ENCODE measurements around the gene ATP6V0A1. TPM values are rescaled to one million over a fixed set of nuclear protein-coding genes. Genes with fewer than 3 reads are reported as not detected.
"Not testable (repeated sequence)": the region's sequence is repeated elsewhere in the genome, so short reads cannot be mapped to it uniquely, and the experiment has no call there.

The ATP6V0A1 gene
- total and polyA plus RNA-seq, 7 experiments from 2014 or later, result 10.7 to 74.8 (median 17.4) TPM

DNA sequence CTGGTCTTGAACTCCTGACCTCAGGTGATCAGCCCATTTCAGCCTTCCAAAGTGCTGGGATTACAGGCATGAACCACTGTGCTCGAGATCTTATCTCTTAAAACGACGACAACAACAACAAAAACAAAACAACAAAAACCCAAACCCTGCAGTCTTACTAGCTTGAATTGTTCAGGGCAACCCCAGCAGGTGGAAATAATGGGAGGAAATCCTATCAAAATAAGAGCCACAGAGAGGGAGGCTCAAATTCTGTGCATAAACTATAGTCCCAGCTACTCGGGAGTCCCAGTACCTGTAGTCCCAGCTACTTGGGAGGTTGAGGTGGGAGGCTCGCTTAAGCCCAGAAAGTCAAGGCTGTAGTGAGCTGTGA, 16.5 kb upstream of the ATP6V0A1 start:
- Histone ChIP-seq H3K27ac (ENCODE audit: low read depth, low read length) (no peak overlapping the region), H3K4me1 (ENCODE audit: control insufficient read depth in 2 of 2, insufficient read depth in 2 of 2, low read length in 2 of 2) (peaks cover 0 to 8% of the 10 kb centered on the region in 2 donors), H3K36me3 (ENCODE audit: control insufficient read depth in 2 of 3, insufficient read depth in 3 of 3, low read length in 3 of 3) (no peaks in the 10 kb centered on the region), H3K9me3 (ENCODE audit: control insufficient read depth in 2 of 3, low read length in 3 of 3) (no peaks in the 10 kb centered on the region), H3K4me3 (ENCODE audit: low read length) (no peak overlapping the region), H3K27me3 (ENCODE audit: control insufficient read depth in 2 of 2, insufficient read depth in 2 of 2, low read length in 2 of 2) (peaks cover 0 to 3% of the 10 kb centered on the region in 2 donors)
- intact Hi-C loops (cut with micrococcal nuclease), result loop anchor here in 1 of 2 donors (1.0 kb wide), 1 partner anchor 46 kb away; no protein-coding TSS in a partner anchor
- Mint-ChIP-seq H3K27me3 (peaks cover 0 to 23% (median 0%) of the 10 kb centered on the region in 5 donors), H3K27ac (no peak overlapping the region), H3K9me3 (no peaks in the 10 kb centered on the region), H3K36me3 (no peaks in the 10 kb centered on the region), H3K4me1 (peaks cover 8 to 17% (median 14%) of the 10 kb centered on the region in 7 donors), H3K4me3 (peak overlapping the region in 2 of 10 donors; percentile 11 to 19)
- no peak for ATAC-seq
- ChIA-PET CTCF (interaction anchor here (0.7 to 1.4 kb wide), 5 partner anchors 33 to 1759 kb away, joined by 3 to 4 read pairs (median 3); no protein-coding TSS in a partner anchor), POLR2A (interaction anchor here (1.0 kb wide), 1 partner anchor 9 kb away, joined by 3 read pairs; no protein-coding TSS in a partner anchor)
- DNase-seq, result no peak

DNA sequence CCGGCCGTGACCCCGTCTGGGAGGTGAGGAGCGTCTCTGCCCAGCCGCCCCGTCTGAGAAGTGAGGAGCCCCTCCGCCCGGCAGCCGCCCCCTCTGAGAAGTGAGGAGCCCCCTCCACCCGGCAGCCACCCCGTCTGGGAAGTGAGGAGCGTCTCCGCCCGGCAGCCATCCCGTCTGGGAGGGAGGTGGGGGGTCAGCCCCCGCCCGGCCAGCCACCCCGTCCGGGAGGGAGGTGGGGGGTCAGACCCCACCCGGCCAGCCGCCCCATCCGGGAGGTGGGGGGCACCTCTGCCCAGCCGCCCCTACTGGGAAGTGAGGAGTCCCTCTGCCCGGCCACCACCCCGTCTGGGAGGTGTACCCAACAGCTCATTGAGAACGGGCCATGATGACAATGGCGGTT, 9.5 kb upstream of the ATP6V0A1 start:
- H3K27ac Mint-ChIP-seq; H3K27ac ChIP-seq (ENCODE audit: low read depth, low read length); POLR2A ChIA-PET; H3K27me3 ChIP-seq (ENCODE audit: control insufficient read depth in 2 of 2, insufficient read depth in 2 of 2, low read length in 2 of 2); H3K4me1 ChIP-seq (ENCODE audit: control insufficient read depth in 2 of 2, insufficient read depth in 2 of 2, low read length in 2 of 2); H3K36me3 ChIP-seq (ENCODE audit: control insufficient read depth in 2 of 3, insufficient read depth in 3 of 3, low read length in 3 of 3); CTCF ChIA-PET; ATAC-seq; H3K9me3 ChIP-seq (ENCODE audit: control insufficient read depth in 2 of 3, low read length in 3 of 3); H3K4me3 Mint-ChIP-seq; H3K36me3 Mint-ChIP-seq; DNase-seq; intact Hi-C loops (cut with micrococcal nuclease); H3K4me3 ChIP-seq (ENCODE audit: low read length); H3K9me3 Mint-ChIP-seq: not testable (repeated sequence)
- H3K27me3 Mint-ChIP-seq, result peaks cover 0 to 24% (median 0%) of the 10 kb centered on the region in 5 donors
- H3K4me1 Mint-ChIP-seq, result peaks cover 0 to 10% (median 0%) of the 10 kb centered on the region in 7 donors

DNA sequence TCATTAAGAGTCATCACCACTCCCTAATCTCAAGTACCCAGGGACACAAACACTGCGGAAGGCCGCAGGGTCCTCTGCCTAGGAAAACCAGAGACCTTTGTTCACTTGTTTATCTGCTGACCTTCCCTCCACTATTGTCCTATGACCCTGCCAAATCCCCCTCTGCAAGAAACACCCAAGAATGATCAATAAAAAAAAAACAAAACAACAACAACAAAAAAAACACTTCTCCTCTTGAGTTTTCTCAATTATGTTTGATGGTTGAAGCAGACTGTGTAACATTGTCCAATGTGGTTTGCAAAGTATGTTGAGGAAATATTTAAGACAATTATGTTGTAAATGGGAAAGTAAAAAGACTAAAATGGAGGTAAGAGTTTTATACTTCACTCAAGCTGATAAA, 8.8 kb upstream of the ATP6V0A1 start:
- H3K27ac ChIP-seq (ENCODE audit: low read depth, low read length); POLR2A ChIA-PET; H3K4me3 ChIP-seq (ENCODE audit: low read length); H3K9me3 Mint-ChIP-seq; DNase-seq; H3K36me3 ChIP-seq (ENCODE audit: control insufficient read depth in 2 of 3, insufficient read depth in 3 of 3, low read length in 3 of 3); H3K4me1 Mint-ChIP-seq; H3K27ac Mint-ChIP-seq; H3K4me1 ChIP-seq (ENCODE audit: control insufficient read depth in 2 of 2, insufficient read depth in 2 of 2, low read length in 2 of 2); H3K4me3 Mint-ChIP-seq; H3K9me3 ChIP-seq (ENCODE audit: control insufficient read depth in 2 of 3, low read length in 3 of 3); intact Hi-C loops (cut with micrococcal nuclease); CTCF ChIA-PET; ATAC-seq; H3K27me3 ChIP-seq (ENCODE audit: control insufficient read depth in 2 of 2, insufficient read depth in 2 of 2, low read length in 2 of 2); H3K36me3 Mint-ChIP-seq: not testable (repeated sequence)
- H3K27me3 Mint-ChIP-seq, result peaks cover 0 to 29% (median 0%) of the 10 kb centered on the region in 5 donors

DNA sequence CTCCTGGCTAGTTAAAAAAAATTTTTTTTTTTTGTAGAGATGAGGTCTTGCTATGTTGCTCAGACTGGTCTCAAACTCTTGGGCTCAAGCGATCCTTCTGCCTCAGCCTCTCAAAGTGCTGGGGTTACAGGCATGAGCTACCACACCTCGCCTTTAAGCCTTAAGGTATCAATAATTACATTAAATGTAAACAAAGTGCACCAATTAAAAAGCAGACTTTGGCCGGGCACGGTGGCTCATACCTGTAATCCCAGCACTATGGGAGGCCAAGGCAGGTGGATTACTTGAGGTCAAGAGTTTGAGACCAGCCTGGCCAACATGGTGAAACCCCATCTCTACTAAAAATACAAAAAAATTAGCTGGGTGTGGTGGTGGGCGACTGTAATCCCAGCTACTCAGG, 7.4 kb upstream of the ATP6V0A1 start:
- ATAC-seq; H3K4me1 ChIP-seq (ENCODE audit: control insufficient read depth in 2 of 2, insufficient read depth in 2 of 2, low read length in 2 of 2); H3K27ac Mint-ChIP-seq; H3K27ac ChIP-seq (ENCODE audit: low read depth, low read length); H3K9me3 Mint-ChIP-seq; DNase-seq; H3K4me3 ChIP-seq (ENCODE audit: low read length); H3K36me3 Mint-ChIP-seq; intact Hi-C loops (cut with micrococcal nuclease); H3K9me3 ChIP-seq (ENCODE audit: control insufficient read depth in 2 of 3, low read length in 3 of 3); H3K4me3 Mint-ChIP-seq; H3K27me3 ChIP-seq (ENCODE audit: control insufficient read depth in 2 of 2, insufficient read depth in 2 of 2, low read length in 2 of 2); H3K36me3 ChIP-seq (ENCODE audit: control insufficient read depth in 2 of 3, insufficient read depth in 3 of 3, low read length in 3 of 3): not testable (repeated sequence)
- Mint-ChIP-seq H3K27me3 (peaks cover 0 to 39% (median 0%) of the 10 kb centered on the region in 5 donors), H3K4me1 (peaks cover under 1 to 11% (median 4%) of the 10 kb centered on the region in 7 donors)
- ChIA-PET POLR2A (interaction anchor here (0.6 to 0.7 kb wide), 2 partner anchors 59 to 178 kb away, joined by 3 to 4 read pairs; no protein-coding TSS in a partner anchor), CTCF (interaction anchor here (0.7 to 0.8 kb wide), 2 partner anchors 209 to 228 kb away, joined by 3 to 4 read pairs; no protein-coding TSS in a partner anchor)

DNA sequence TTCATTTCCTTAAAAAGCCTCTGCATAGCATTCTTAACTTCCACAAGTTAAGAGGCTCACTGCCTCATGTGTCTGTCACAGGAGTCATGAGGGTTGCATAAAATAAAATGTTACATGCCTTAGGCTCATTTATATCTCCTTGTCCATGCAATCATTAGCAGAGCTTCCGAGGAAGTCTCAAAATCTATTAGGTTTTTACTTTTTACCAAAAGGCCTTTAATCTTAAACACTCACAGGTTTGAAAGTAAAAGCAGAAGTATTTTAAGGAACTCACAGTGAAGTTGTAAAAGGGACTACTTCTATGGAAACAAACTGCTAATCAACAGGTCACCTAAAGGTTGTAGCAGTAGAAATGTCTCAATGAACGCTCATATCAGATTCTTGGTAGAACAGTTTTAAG, 5.2 kb upstream of the ATP6V0A1 start:
- Mint-ChIP-seq H3K9me3 (no peaks in the 10 kb centered on the region), H3K4me1 (peaks cover 17 to 25% (median 21%) of the 10 kb centered on the region in 7 donors), H3K27me3 (peaks cover 0 to 42% (median 0%) of the 10 kb centered on the region in 5 donors), H3K36me3 (no peaks in the 10 kb centered on the region), H3K27ac (no peak overlapping the region), H3K4me3 (no peak overlapping the region)
- ChIA-PET POLR2A (no interaction called here), CTCF (no interaction called here)
- Histone ChIP-seq H3K36me3 (ENCODE audit: control insufficient read depth in 2 of 3, insufficient read depth in 3 of 3, low read length in 3 of 3) (no peaks in the 10 kb centered on the region), H3K27ac (ENCODE audit: low read depth, low read length) (no peak overlapping the region), H3K27me3 (ENCODE audit: control insufficient read depth in 2 of 2, insufficient read depth in 2 of 2, low read length in 2 of 2) (no peaks in the 10 kb centered on the region), H3K9me3 (ENCODE audit: control insufficient read depth in 2 of 3, low read length in 3 of 3) (no peaks in the 10 kb centered on the region), H3K4me3 (ENCODE audit: low read length) (no peak overlapping the region), H3K4me1 (ENCODE audit: control insufficient read depth in 2 of 2, insufficient read depth in 2 of 2, low read length in 2 of 2) (peaks cover 20 to 22% of the 10 kb centered on the region in 2 donors)
- DNase-seq (no peak), ATAC-seq (peak; percentile 39)
- intact Hi-C loops (cut with micrococcal nuclease), result no loop called here

DNA sequence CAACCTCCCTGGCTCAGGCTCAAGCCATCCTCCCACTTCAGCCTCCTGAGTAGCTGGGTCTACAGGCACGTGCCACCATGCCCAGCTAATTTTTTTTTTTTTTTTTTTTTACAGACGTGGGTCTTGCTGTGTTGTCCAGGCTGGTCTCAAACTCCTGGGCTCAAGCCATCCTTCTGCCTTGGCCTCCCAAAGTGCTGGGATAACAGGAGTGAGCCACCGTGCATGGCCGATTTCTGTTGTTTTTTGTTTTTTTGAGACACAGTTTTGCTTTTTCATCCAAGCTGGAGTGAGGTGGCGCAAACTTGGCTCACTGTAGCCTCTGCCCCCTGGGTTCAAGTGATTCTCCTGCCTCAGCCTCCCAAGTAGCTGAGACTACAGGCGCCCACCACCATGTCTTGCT, 3.7 kb upstream of the ATP6V0A1 start:
- not testable (repeated sequence) for H3K9me3 ChIP-seq (ENCODE audit: control insufficient read depth in 2 of 3, low read length in 3 of 3); H3K4me3 ChIP-seq (ENCODE audit: low read length); H3K36me3 Mint-ChIP-seq; H3K36me3 ChIP-seq (ENCODE audit: control insufficient read depth in 2 of 3, insufficient read depth in 3 of 3, low read length in 3 of 3); H3K9me3 Mint-ChIP-seq; H3K27ac ChIP-seq (ENCODE audit: low read depth, low read length); ATAC-seq; H3K27ac Mint-ChIP-seq; H3K27me3 ChIP-seq (ENCODE audit: control insufficient read depth in 2 of 2, insufficient read depth in 2 of 2, low read length in 2 of 2); DNase-seq
- H3K4me1 Mint-ChIP-seq, result peaks cover 30 to 40% (median 33%) of the 10 kb centered on the region in 7 donors
- peak overlapping the region in 1 of 10 donors; percentile 16 for H3K4me3 Mint-ChIP-seq
- POLR2A ChIA-PET, result interaction anchor here (0.6 kb wide), 2 partner anchors 222 to 353 kb away, joined by 3 read pairs; no protein-coding TSS in a partner anchor
- intact Hi-C loops (cut with micrococcal nuclease), result loop anchor here (5.0 kb wide), 3 partner anchors 33 to 273 kb away; partner anchors contain the start of genes CAVIN1 (in 1 of the 2), KCNH4 (in 1 of the 2) and STAT3 (in 1 of the 2)
- CTCF ChIA-PET, result interaction anchor here (0.6 to 1.1 kb wide), 3 partner anchors 14 to 24 kb away, joined by 3 read pairs; no protein-coding TSS in a partner anchor
- peaks cover 31 to 34% of the 10 kb centered on the region in 2 donors for H3K4me1 ChIP-seq (ENCODE audit: control insufficient read depth in 2 of 2, insufficient read depth in 2 of 2, low read length in 2 of 2)
- H3K27me3 Mint-ChIP-seq, result peaks cover 0 to 40% (median 0%) of the 10 kb centered on the region in 5 donors

All from naive thymus-derived CD4-positive, alpha-beta T cell (primary cell).